ENCODE measurements around the gene PRMT2.
"Not testable (repeated sequence)": the region's sequence is repeated elsewhere in the genome, so short reads cannot be mapped to it uniquely, and the experiment has no call there.

The PRMT2 gene

GRCh38 chr21:46663754-46664153, 28.3 kb downstream of the PRMT2 start:
- Histone ChIP-seq H3K9ac (ENCODE audit: low read depth, low read length) (no peak overlapping the region), H3K4me1 (ENCODE audit: control insufficient read depth, insufficient read depth, low read length) (peaks cover 19% of the 10 kb centered on the region), H3K36me3 (ENCODE audit: insufficient read depth, low read length) (peaks cover 18% of the 10 kb centered on the region), H3K4me2 (ENCODE audit: low read length) (no peak overlapping the region), H3K4me3 (ENCODE audit: low read length) (no peak overlapping the region), H3K9me3 (replicated peaks; ENCODE audit: low read length) (no peaks in the 10 kb centered on the region), H3K27me3 (ENCODE audit: control insufficient read depth, insufficient read depth, low read length) (no peaks in the 10 kb centered on the region)

- Histone ChIP-seq H3K9me3 (replicated peaks; ENCODE audit: low read length) (no peaks in the 10 kb centered on the region), H3K4me1 (ENCODE audit: control insufficient read depth, insufficient read depth, low read length) (peaks cover 19% of the 10 kb centered on the region), H3K9ac (ENCODE audit: low read depth, low read length) (no peak overlapping the region), H3K4me2 (ENCODE audit: low read length) (no peak overlapping the region), H3K27me3 (ENCODE audit: control insufficient read depth, insufficient read depth, low read length) (no peaks in the 10 kb centered on the region), H3K36me3 (ENCODE audit: insufficient read depth, low read length) (peaks cover 15% of the 10 kb centered on the region), H3K4me3 (ENCODE audit: low read length) (no peak overlapping the region)
Observed at GRCh38 chr21:46664316-46664995, 29.0 kb downstream of the PRMT2 start.

DNA sequence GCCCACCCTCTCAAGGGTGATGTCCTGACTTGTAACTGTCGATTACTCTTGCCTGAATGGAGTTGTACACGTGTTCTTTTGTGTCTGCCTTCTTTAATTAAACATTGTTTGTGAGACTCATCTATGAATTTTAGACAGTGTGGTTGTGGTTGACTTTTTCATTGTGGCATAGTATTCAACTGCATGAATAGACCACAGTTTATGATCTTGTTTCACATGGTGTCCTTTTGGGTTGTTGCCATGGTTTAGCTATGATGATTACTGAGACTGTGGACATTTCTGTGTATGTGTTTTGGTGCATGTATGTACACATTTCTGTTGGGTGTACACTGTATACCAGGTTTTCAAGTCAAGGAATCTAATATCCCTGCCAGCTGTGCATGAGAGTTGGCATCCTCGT, 30.1 kb downstream of the PRMT2 start:
- Histone ChIP-seq H3K4me1 (ENCODE audit: control insufficient read depth, insufficient read depth, low read length) (peaks cover 19% of the 10 kb centered on the region), H3K4me3 (ENCODE audit: low read length) (no peak overlapping the region), H3K36me3 (ENCODE audit: insufficient read depth, low read length) (peaks cover 15% of the 10 kb centered on the region), H3K4me2 (ENCODE audit: low read length) (no peak overlapping the region), H3K9me3 (replicated peaks; ENCODE audit: low read length) (no peaks in the 10 kb centered on the region), H3K27me3 (ENCODE audit: control insufficient read depth, insufficient read depth, low read length) (peaks cover 7% of the 10 kb centered on the region), H3K9ac (ENCODE audit: low read depth, low read length) (no peak overlapping the region)

DNA sequence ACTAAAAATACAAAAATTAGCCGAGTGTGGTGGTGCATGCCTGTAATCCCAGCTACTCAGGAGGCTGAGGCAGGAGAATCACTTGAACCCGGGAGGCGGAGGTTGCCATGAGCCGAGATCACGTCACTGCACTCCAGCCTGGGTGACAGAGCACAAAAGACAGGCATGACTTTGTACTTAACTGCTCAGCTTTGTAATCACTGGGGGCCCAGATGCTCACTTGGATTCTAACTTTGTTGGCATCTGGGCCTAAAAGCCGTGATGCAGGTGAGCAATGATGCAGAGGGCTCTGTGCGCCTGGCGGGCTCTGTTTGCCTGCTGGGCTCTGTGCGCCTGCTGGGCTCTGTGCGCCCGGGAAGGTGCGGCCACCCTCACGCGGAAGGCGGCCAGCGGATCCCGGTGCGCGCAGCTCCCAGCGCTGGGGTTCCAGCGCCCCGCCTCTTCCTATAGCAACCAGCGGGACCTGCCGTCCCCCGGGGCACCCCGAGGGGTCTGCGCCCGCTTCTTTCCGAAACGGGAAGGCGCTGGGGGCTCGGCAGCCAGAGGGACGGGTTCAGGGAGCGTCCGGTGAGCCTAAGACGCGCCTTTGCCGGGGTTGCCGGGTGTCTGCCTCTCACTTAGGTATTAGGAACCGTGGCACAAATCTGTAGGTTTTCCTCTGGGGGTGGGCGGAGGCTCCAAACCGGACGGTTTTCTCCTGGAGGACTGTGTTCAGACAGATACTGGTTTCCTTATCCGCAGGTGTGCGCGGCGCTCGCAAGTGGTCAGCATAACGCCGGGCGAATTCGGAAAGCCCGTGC, 31.7 kb downstream of the PRMT2 start:
- peak overlapping the region; percentile 51 for H3K9ac ChIP-seq (ENCODE audit: low read depth, low read length)
- H3K4me2 ChIP-seq (ENCODE audit: low read length): peak overlapping the region; percentile 83
- no peaks in the 10 kb centered on the region for H3K9me3 ChIP-seq (replicated peaks; ENCODE audit: low read length)
- H3K36me3 ChIP-seq (ENCODE audit: insufficient read depth, low read length): peaks cover 15% of the 10 kb centered on the region
- H3K4me3 ChIP-seq (ENCODE audit: low read length): peak overlapping the region; percentile 69
- peaks cover 15% of the 10 kb centered on the region for H3K4me1 ChIP-seq (ENCODE audit: control insufficient read depth, insufficient read depth, low read length)
- H3K27me3 ChIP-seq (ENCODE audit: control insufficient read depth, insufficient read depth, low read length): peaks cover 18% of the 10 kb centered on the region

GRCh38 chr21:46667741-46668380, 32.4 kb downstream of the PRMT2 start:
- no peaks in the 10 kb centered on the region for H3K9me3 ChIP-seq (replicated peaks; ENCODE audit: low read length)
- H3K4me3 ChIP-seq (ENCODE audit: low read length): peak overlapping the region; percentile 69
- peak overlapping the region; percentile 83 for H3K4me2 ChIP-seq (ENCODE audit: low read length)
- peaks cover 15% of the 10 kb centered on the region for H3K36me3 ChIP-seq (ENCODE audit: insufficient read depth, low read length)
- peaks cover 18% of the 10 kb centered on the region for H3K27me3 ChIP-seq (ENCODE audit: control insufficient read depth, insufficient read depth, low read length)
- peaks cover 15% of the 10 kb centered on the region for H3K4me1 ChIP-seq (ENCODE audit: control insufficient read depth, insufficient read depth, low read length)
- H3K9ac ChIP-seq (ENCODE audit: low read depth, low read length): peak overlapping the region; percentile 51

- H3K4me3 ChIP-seq (ENCODE audit: low read length): peak overlapping the region; percentile 69
- H3K36me3 ChIP-seq (ENCODE audit: insufficient read depth, low read length): peaks cover 12% of the 10 kb centered on the region
- peak overlapping the region; percentile 83 for H3K4me2 ChIP-seq (ENCODE audit: low read length)
- peak overlapping the region; percentile 51 for H3K9ac ChIP-seq (ENCODE audit: low read depth, low read length)
- peaks cover 18% of the 10 kb centered on the region for H3K27me3 ChIP-seq (ENCODE audit: control insufficient read depth, insufficient read depth, low read length)
- H3K4me1 ChIP-seq (ENCODE audit: control insufficient read depth, insufficient read depth, low read length): peaks cover 15% of the 10 kb centered on the region
- no peaks in the 10 kb centered on the region for H3K9me3 ChIP-seq (replicated peaks; ENCODE audit: low read length)
Observed at GRCh38 chr21:46668381-46668780, 32.9 kb downstream of the PRMT2 start.

- not testable (repeated sequence) for H3K9ac ChIP-seq (ENCODE audit: low read depth, low read length); H3K4me2 ChIP-seq (ENCODE audit: low read length); H3K9me3 ChIP-seq (replicated peaks; ENCODE audit: low read length); H3K36me3 ChIP-seq (ENCODE audit: insufficient read depth, low read length); H3K4me3 ChIP-seq (ENCODE audit: low read length)
- Histone ChIP-seq H3K27me3 (ENCODE audit: control insufficient read depth, insufficient read depth, low read length) (peaks cover 18% of the 10 kb centered on the region), H3K4me1 (ENCODE audit: control insufficient read depth, insufficient read depth, low read length) (peaks cover 15% of the 10 kb centered on the region)
Observed at GRCh38 chr21:46668904-46669303, 33.4 kb downstream of the PRMT2 start.

DNA sequence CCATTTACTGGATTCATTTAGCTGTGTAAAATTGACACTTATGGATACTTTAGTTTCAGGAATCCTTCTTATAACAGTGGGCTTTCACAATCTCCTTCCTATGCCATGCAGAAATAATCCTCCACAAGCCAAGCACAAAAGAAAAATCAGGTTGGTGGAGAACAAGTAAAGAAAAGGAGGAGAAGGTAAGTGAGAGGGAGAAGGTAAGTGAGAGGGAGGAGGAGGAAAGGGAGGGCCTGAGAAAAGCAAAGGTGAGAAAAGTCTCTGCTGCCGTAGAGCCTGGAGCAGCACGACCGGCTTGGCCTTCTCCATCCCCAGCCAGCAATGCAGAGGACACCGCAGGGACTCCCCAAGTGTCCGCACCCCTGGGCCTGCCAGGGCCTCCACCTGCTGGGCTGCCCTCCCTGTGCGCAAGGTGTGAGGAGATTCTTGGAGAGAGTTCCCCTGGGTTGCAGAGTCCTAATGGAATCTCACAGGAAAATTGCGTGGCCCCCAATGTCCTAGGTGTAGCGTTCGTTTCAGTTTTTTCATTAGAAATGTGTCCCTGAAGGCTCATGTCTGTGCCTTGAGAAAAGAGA, 39.0 kb downstream of the PRMT2 start:
- no peaks in the 10 kb centered on the region for H3K36me3 ChIP-seq (ENCODE audit: insufficient read depth, low read length)
- H3K9me3 ChIP-seq (replicated peaks; ENCODE audit: low read length): no peaks in the 10 kb centered on the region
- no peak overlapping the region for H3K4me3 ChIP-seq (ENCODE audit: low read length)
- H3K9ac ChIP-seq (ENCODE audit: low read depth, low read length): no peak overlapping the region
- H3K4me1 ChIP-seq (ENCODE audit: control insufficient read depth, insufficient read depth, low read length): no peaks in the 10 kb centered on the region
- H3K27me3 ChIP-seq (ENCODE audit: control insufficient read depth, insufficient read depth, low read length): peaks cover 20% of the 10 kb centered on the region
- no peak overlapping the region for H3K4me2 ChIP-seq (ENCODE audit: low read length)

GRCh38 chr21:46675595-46676280, 40.3 kb downstream of the PRMT2 start:
- Histone ChIP-seq H3K27me3 (ENCODE audit: control insufficient read depth, insufficient read depth, low read length) (peaks cover 18% of the 10 kb centered on the region), H3K4me2 (ENCODE audit: low read length) (no peak overlapping the region), H3K9me3 (replicated peaks; ENCODE audit: low read length) (no peaks in the 10 kb centered on the region), H3K4me1 (ENCODE audit: control insufficient read depth, insufficient read depth, low read length) (no peaks in the 10 kb centered on the region), H3K9ac (ENCODE audit: low read depth, low read length) (no peak overlapping the region), H3K4me3 (ENCODE audit: low read length) (no peak overlapping the region), H3K36me3 (ENCODE audit: insufficient read depth, low read length) (no peaks in the 10 kb centered on the region)

DNA sequence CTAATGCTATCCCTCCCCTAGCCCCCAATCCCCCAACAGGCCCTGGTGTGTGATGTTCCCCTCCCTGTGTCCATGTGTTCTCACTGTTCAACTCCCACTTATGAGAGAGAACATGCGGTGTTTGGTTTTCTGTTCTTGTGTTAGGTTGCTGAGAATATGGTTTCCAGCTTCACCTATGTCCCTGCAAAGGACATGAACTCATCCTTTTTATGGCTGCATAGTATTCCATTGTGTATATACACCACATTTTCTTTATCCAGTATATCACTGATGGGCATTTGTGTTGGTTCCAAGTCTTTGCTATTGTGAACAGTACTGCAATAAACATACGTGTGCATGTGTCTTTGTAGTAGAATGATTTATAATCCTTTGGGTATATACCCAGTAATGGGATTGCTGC, 41.1 kb downstream of the PRMT2 start:
- not testable (repeated sequence) for H3K4me1 ChIP-seq (ENCODE audit: control insufficient read depth, insufficient read depth, low read length); H3K36me3 ChIP-seq (ENCODE audit: insufficient read depth, low read length); H3K9me3 ChIP-seq (replicated peaks; ENCODE audit: low read length); H3K9ac ChIP-seq (ENCODE audit: low read depth, low read length); H3K27me3 ChIP-seq (ENCODE audit: control insufficient read depth, insufficient read depth, low read length); H3K4me2 ChIP-seq (ENCODE audit: low read length); H3K4me3 ChIP-seq (ENCODE audit: low read length)

- H3K27me3 ChIP-seq (ENCODE audit: control insufficient read depth, insufficient read depth, low read length); H3K9ac ChIP-seq (ENCODE audit: low read depth, low read length); H3K4me3 ChIP-seq (ENCODE audit: low read length); H3K4me1 ChIP-seq (ENCODE audit: control insufficient read depth, insufficient read depth, low read length); H3K36me3 ChIP-seq (ENCODE audit: insufficient read depth, low read length); H3K4me2 ChIP-seq (ENCODE audit: low read length); H3K9me3 ChIP-seq (replicated peaks; ENCODE audit: low read length): not testable (repeated sequence)
Observed at GRCh38 chr21:46681593-46681992, 46.1 kb downstream of the PRMT2 start.

Measured in skeletal muscle satellite cell (primary cell).